Mesenchymal stem cell (in vitro differentiated cells and primary cell): ENCODE data around the gene MRM2.

ENCODE experiments used
- DNase-seq: peaks from one replicate; pipeline ENCODE4 v3.0.0-alpha.2; 2013
- H2AFZ ChIP-seq: one replicate; pipeline ENCODE4 v1.6.1; 2013; ENCODE audit warnings: low read depth, mild to moderate bottlenecking, control low read depth, inconsistent platforms, low read length, moderate library complexity
- H2AK5ac ChIP-seq: 2 replicates; pipeline ENCODE4 v1.6.1; 2013; ENCODE audit warnings: low read length, moderate library complexity, mild to moderate bottlenecking, inconsistent platforms; ENCODE audit not compliant: severe bottlenecking
- H2BK120ac ChIP-seq: one replicate; pipeline ENCODE4 v1.6.1; 2013; ENCODE audit warnings: low read depth, mild to moderate bottlenecking, inconsistent platforms, low read length, moderate library complexity
- H2BK12ac ChIP-seq, 2 experiments: one replicate each; pipeline ENCODE4 v1.6.1; 2013; ENCODE audit warnings: inconsistent platforms in 2 of 2, low read length in 2 of 2, mild to moderate bottlenecking in 2 of 2, moderate library complexity in 2 of 2, control low read depth in 1 of 2
- H2BK15ac ChIP-seq: one replicate; pipeline ENCODE4 v1.6.1; 2013; ENCODE audit warnings: mild to moderate bottlenecking, low read depth, inconsistent platforms; ENCODE audit not compliant: poor library complexity, severe bottlenecking
- H2BK5ac ChIP-seq: 2 replicates; pipeline ENCODE4 v1.6.1; 2013; ENCODE audit warnings: low read depth, mild to moderate bottlenecking, low read length, control low read depth, inconsistent platforms; ENCODE audit not compliant: poor library complexity, severe bottlenecking
- H3K14ac ChIP-seq, 2 experiments: one replicate each; pipeline ENCODE4 v1.6.1; 2013; ENCODE audit warnings: inconsistent platforms in 2 of 2, low read length in 2 of 2, control low read depth in 1 of 2, mild to moderate bottlenecking in 1 of 2, moderate library complexity in 1 of 2
- H3K18ac ChIP-seq, 2 experiments: one replicate each; pipeline ENCODE4 v1.6.1; 2013; ENCODE audit warnings: inconsistent platforms in 2 of 2, low read length in 2 of 2, control low read depth in 1 of 2, low read depth in 1 of 2, mild to moderate bottlenecking in 1 of 2
- H3K23ac ChIP-seq, 2 experiments: one replicate each; pipeline ENCODE4 v1.6.1; 2013; ENCODE audit warnings: inconsistent platforms in 2 of 2, low read length in 2 of 2, mild to moderate bottlenecking in 2 of 2, moderate library complexity in 2 of 2, control low read depth in 1 of 2
- H3K27ac ChIP-seq: 2 replicates; pipeline ENCODE4 v1.5.1; 2013; ENCODE audit warnings: mild to moderate bottlenecking, moderate library complexity, low read length, control low read depth, inconsistent platforms; ENCODE audit not compliant: poor library complexity, severe bottlenecking
- H3K27me3 ChIP-seq, 2 experiments: 2 replicates each; pipeline versions ENCODE4 v1.6.1 to v1.7.0; 2013; ENCODE audit warnings: low read length in 2 of 2, mild to moderate bottlenecking in 2 of 2, moderate library complexity in 2 of 2, control low read depth in 1 of 2, inconsistent platforms in 1 of 2; ENCODE audit not compliant: control insufficient read depth in 1 of 2, insufficient read depth in 1 of 2
- H3K36me3 ChIP-seq, 2 experiments: 2 replicates each; pipeline versions ENCODE4 v1.6.1 to v1.7.0; 2013; ENCODE audit warnings: low read length in 2 of 2, control low read depth in 1 of 2, inconsistent platforms in 1 of 2, low read depth in 1 of 2, mild to moderate bottlenecking in 1 of 2; ENCODE audit not compliant: insufficient read depth in 2 of 2, control insufficient read depth in 1 of 2
- H3K4ac ChIP-seq, 2 experiments: one replicate each; pipeline ENCODE4 v1.6.1; 2013; ENCODE audit warnings: inconsistent platforms in 2 of 2, low read length in 2 of 2, mild to moderate bottlenecking in 2 of 2, moderate library complexity in 2 of 2, control low read depth in 1 of 2, low read depth in 1 of 2
- H3K4me1 ChIP-seq: 2 replicates; pipeline ENCODE4 v1.6.1; 2013; ENCODE audit warnings: low read depth, low read length, control low read depth; ENCODE audit not compliant: control insufficient read depth, insufficient read depth
- H3K4me2 ChIP-seq: 2 replicates; pipeline ENCODE4 v1.6.1; 2013; ENCODE audit warnings: low read length, mild to moderate bottlenecking, inconsistent platforms; ENCODE audit not compliant: poor library complexity, severe bottlenecking
- H3K4me3 ChIP-seq, 2 experiments: 2 replicates each; pipeline versions ENCODE4 v1.5.1 to v1.7.0; 2013; ENCODE audit warnings: low read length in 2 of 2, mild to moderate bottlenecking in 2 of 2, control low read depth in 1 of 2, low read depth in 1 of 2; ENCODE audit not compliant: insufficient read depth in 1 of 2
- H3K79me1 ChIP-seq: replicated peaks from 2 replicates; pipeline ENCODE4 v1.6.1; 2013; ENCODE audit warnings: mild to moderate bottlenecking, control low read depth, low read length, inconsistent platforms; ENCODE audit not compliant: poor library complexity, severe bottlenecking
- H3K9ac ChIP-seq: 2 replicates; pipeline ENCODE4 v1.7.0; 2013; ENCODE audit warnings: mild to moderate bottlenecking, low read length, moderate library complexity
- H3K9me3 ChIP-seq: 2 replicates; pipeline ENCODE4 v1.7.0; 2013; ENCODE audit warnings: mild to moderate bottlenecking, low read length; ENCODE audit not compliant: control insufficient read depth
- H4K8ac ChIP-seq: one replicate; pipeline ENCODE4 v1.6.1; 2013; ENCODE audit warnings: inconsistent platforms, mild to moderate bottlenecking, low read length, moderate library complexity
- H4K91ac ChIP-seq: one replicate; pipeline ENCODE4 v1.6.1; 2013; ENCODE audit warnings: mild to moderate bottlenecking, low read length, inconsistent platforms
- WGBS: methylation state at CpG from one replicate; pipeline ENCODE4 v1.1.7; 2013; ENCODE audit warnings: mixed read lengths; 5-methylcytosine and 5-hydroxymethylcytosine counted together

Gene MRM2

DNA sequence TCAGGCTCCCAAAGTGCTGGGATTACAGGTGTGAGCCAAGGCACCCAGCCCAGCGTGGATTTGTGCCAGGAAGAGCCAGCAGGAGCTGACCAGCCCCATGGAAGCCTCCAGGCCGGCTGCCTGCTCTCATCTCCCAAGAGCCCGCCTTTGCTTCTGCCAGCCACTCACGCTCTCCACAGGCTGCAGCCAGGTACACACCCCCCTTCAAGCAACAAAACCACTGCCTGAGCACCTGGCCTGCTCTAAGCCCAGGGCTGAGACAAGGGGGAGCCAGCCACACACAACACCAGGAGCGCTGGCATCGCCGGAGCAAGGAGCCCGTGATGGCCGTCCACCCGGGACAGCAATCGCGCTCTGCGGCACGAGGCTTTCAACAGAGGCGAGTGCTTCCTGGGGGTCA is 43.8 kb downstream of the MRM2 start:
- no peaks in the 10 kb centered on the region for H3K27me3 ChIP-seq
- H3K36me3 ChIP-seq: peaks cover 26 to 73% of the 10 kb centered on the region in 2 experiments
- H2AFZ ChIP-seq: no peak overlapping the region
- H2BK5ac ChIP-seq: no peak overlapping the region
- H3K4me1 ChIP-seq: peaks cover 3% of the 10 kb centered on the region
- no peak overlapping the region for H3K4me3 ChIP-seq
- no peak overlapping the region for H3K27ac ChIP-seq
- H3K9ac ChIP-seq: no peak overlapping the region
- H3K14ac ChIP-seq: no peak overlapping the region
- H3K4ac ChIP-seq: no peak overlapping the region
- no peak overlapping the region for H2BK120ac ChIP-seq
- WGBS: 98% methylated on average over 15 of the region's 15 CpGs
- peaks cover 4% of the 10 kb centered on the region for H3K9me3 ChIP-seq
- H2BK15ac ChIP-seq: no peak overlapping the region
- no peak overlapping the region for H3K23ac ChIP-seq
- no peak overlapping the region for H2BK12ac ChIP-seq
- no peak for DNase-seq
- H4K8ac ChIP-seq: no peak overlapping the region
- H3K18ac ChIP-seq: no peak overlapping the region
- H4K91ac ChIP-seq: no peak overlapping the region
- H2AK5ac ChIP-seq: no peak overlapping the region
- peaks cover 52% of the 10 kb centered on the region for H3K79me1 ChIP-seq
- H3K4me2 ChIP-seq: no peak overlapping the region

DNA sequence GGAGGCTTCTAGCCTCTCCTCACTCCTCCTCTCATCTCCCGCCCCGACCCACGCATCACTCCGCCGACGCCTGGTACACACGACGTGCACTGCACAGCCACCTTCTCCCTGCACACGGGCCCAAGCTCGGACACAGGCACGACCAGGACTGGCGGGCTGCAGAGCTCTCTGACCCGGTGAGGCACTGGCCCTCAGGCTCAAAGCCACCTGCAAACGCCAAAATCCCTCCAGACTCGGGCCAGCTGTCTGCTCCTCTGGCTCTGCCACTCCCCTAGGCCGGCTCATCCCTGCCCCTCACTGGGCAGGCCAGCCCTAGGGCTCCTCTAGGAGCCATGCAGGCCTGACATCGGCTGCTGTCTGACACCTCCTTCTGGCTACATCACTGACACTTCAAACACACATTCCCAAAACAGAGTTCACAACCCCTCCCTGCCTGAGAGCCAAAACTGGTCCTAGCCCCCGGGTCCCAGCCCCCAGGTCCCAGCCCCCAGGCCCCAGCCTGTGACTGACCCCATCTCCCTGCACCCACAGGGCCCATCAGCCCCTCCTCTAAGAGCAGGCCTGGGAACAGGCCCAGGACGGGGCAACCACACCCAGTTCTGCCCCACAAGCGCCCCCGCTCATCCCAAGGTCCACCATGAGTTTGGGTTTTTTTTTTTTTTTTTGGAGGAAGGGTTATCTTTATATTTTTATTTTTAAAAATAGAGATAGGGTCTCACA is 44.4 kb downstream of the MRM2 start:
- peaks cover 47% of the 10 kb centered on the region for H3K79me1 ChIP-seq
- peaks cover 26 to 72% of the 10 kb centered on the region in 2 experiments for H3K36me3 ChIP-seq
- H3K23ac ChIP-seq: no peak overlapping the region
- H3K27ac ChIP-seq: no peak overlapping the region
- H3K9ac ChIP-seq: no peak overlapping the region
- peaks cover 4% of the 10 kb centered on the region for H3K9me3 ChIP-seq
- no peak for DNase-seq
- no peak overlapping the region for H3K14ac ChIP-seq
- 93% methylated on average over 18 of the region's 21 CpGs for WGBS
- H2AFZ ChIP-seq: no peak overlapping the region
- no peak overlapping the region for H2AK5ac ChIP-seq
- H4K8ac ChIP-seq: no peak overlapping the region
- no peaks in the 10 kb centered on the region for H3K27me3 ChIP-seq
- no peak overlapping the region for H2BK12ac ChIP-seq
- H3K4ac ChIP-seq: no peak overlapping the region
- no peak overlapping the region for H3K4me2 ChIP-seq
- H3K4me1 ChIP-seq: peaks cover 3% of the 10 kb centered on the region
- no peak overlapping the region for H3K4me3 ChIP-seq
- H2BK120ac ChIP-seq: no peak overlapping the region
- H4K91ac ChIP-seq: no peak overlapping the region
- no peak overlapping the region for H2BK15ac ChIP-seq
- H2BK5ac ChIP-seq: no peak overlapping the region
- H3K18ac ChIP-seq: no peak overlapping the region

DNA sequence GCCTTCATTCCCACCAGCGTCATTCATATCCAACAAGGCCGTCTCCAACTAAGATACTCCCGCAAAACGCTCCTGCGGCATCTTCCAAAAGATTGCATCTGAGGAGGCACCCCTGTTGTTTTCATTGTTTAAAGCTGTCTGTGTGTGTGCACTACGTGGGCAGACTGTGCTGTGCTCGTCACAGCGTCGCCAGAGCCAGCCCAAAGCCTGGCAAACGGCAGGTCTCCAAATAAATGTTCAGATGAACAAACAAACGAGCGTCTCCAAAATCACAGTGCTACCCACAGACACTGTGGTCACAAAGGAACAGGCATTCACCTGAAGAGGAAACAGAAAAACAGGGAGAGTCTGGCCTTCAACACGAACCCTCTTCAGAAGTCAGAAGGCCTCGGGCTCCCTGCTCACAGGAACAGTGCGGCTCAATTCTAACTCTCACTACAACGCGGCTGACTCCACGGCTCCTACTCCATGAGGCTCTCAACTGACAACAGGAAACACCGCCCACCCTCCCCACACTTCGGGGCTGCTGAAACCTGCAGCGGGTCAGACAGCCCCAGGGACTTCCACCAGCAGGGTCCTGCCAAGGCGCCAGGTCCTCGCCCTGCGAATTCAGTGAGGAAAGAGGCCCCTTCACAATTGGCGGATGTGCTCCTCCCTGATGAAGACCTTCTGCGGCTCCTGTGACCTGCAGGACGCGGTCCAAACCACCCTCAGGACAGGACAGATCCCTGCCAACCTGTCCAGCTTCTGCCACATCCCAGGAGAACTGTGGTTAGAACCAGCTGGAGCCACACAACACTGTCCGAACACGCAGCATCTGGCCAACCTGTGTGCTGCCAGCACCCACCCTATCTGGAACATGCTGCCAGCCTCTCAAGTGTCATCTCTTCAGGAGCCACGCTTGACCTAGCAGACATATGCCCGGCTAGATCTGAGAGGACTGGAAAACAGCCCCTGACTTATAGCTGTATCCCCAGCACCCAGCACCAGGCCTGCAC is 45.3 kb downstream of the MRM2 start:
- Histone ChIP-seq H3K4me3 (no peak overlapping the region), H2AFZ (no peak overlapping the region), H3K18ac (no peak overlapping the region), H3K23ac (peak overlapping the region in 1 of 2 experiments; percentile 19), H3K27me3 (no peaks in the 10 kb centered on the region), H3K4ac (no peak overlapping the region), H3K14ac (no peak overlapping the region), H3K4me1 (peaks cover 3% of the 10 kb centered on the region), H2BK120ac (no peak overlapping the region), H3K79me1 (peaks cover 39% of the 10 kb centered on the region), H3K9ac (no peak overlapping the region), H2BK12ac (no peak overlapping the region), H4K91ac (no peak overlapping the region), H3K36me3 (peaks cover 26 to 63% of the 10 kb centered on the region in 2 experiments), H2AK5ac (no peak overlapping the region), H2BK5ac (no peak overlapping the region), H3K4me2 (no peak overlapping the region), H4K8ac (peak overlapping the region; percentile 7), H3K9me3 (peaks cover 4% of the 10 kb centered on the region), H2BK15ac (no peak overlapping the region), H3K27ac (no peak overlapping the region)
- WGBS: 97% methylated on average over 32 of the region's 32 CpGs
- no peak for DNase-seq
